DND-41 (cell line): ENCODE measurements around the gene C2CD4A.
A peak's percentile ranks its signal among the peaks of the same experiment; 100 is the strongest.

ENCODE experiments used
- ATAC-seq: fragments of 200-7000 bp; cut with Tn5 transposase; 3 replicates; pipeline ENCODE4 v1.9.1; 2021; ENCODE audit warnings: low read depth; ENCODE audit not compliant: insufficient read depth
- DNase-seq: peaks from one replicate; pipeline ENCODE4 v3.0.0-alpha.2; 2020
- H2AFZ ChIP-seq: 2 replicates; pipeline ENCODE4 v1.6.0; 2012; ENCODE audit warnings: low read depth, low read length
- H3K27ac ChIP-seq: 2 replicates; pipeline ENCODE4 v1.5.1; 2012; ENCODE audit warnings: low read length, inconsistent platforms
- H3K27me3 ChIP-seq: fragments of 200-600 bp; sonication (generic); 2 replicates; pipeline ENCODE4 v1.6.0; 2012; ENCODE audit warnings: low read length, mild to moderate bottlenecking, inconsistent platforms; ENCODE audit not compliant: insufficient read depth, poor library complexity
- H3K36me3 ChIP-seq: 2 replicates; pipeline ENCODE4 v1.5.1; 2012; ENCODE audit warnings: low read length, inconsistent platforms; ENCODE audit not compliant: insufficient read depth
- H3K4me1 ChIP-seq: 2 replicates; pipeline ENCODE4 v1.5.1; 2012; ENCODE audit warnings: mild to moderate bottlenecking, low read length; ENCODE audit not compliant: insufficient read depth
- H3K4me2 ChIP-seq: 2 replicates; pipeline ENCODE4 v1.6.0; 2012; ENCODE audit warnings: mild to moderate bottlenecking, moderate library complexity, low read length, inconsistent platforms; ENCODE audit not compliant: insufficient read depth
- H3K4me3 ChIP-seq, 2 experiments: fragments of 200-600 bp in 1 of 2; shearing (Covaris generic) in 1 of 2; 2 replicates each; pipeline ENCODE4 v1.5.1; 2012 to 2016; ENCODE audit warnings: inconsistent platforms in 2 of 2, low read length in 2 of 2, mild to moderate bottlenecking in 2 of 2, low read depth in 1 of 2, moderate library complexity in 1 of 2
- H3K79me2 ChIP-seq: 2 replicates; pipeline ENCODE4 v1.6.0; 2012; ENCODE audit warnings: low read length, inconsistent platforms; ENCODE audit not compliant: insufficient read depth
- H3K9ac ChIP-seq: 2 replicates; pipeline ENCODE4 v1.6.0; 2012; ENCODE audit warnings: low read depth, mild to moderate bottlenecking, inconsistent platforms, low read length, moderate library complexity
- H3K9me3 ChIP-seq: 2 replicates; pipeline ENCODE4 v1.5.1; 2012; ENCODE audit warnings: low read length, moderate library complexity, mild to moderate bottlenecking, inconsistent platforms; ENCODE audit not compliant: insufficient read depth, severe bottlenecking
- H4K20me1 ChIP-seq: 2 replicates; pipeline ENCODE4 v1.6.0; 2012; ENCODE audit warnings: low read length; ENCODE audit not compliant: insufficient read depth
- EZH2 ChIP-seq: IDR thresholded peaks from 3 replicates; pipeline ENCODE4 v1.6.1; 2012; ENCODE audit warnings: borderline replicate concordance, low read depth, mild to moderate bottlenecking, moderate library complexity, low read length, inconsistent platforms; ENCODE audit not compliant: severe bottlenecking
- TF ChIP-seq, protein P1 (sequence below): IDR thresholded peaks from 2 replicates; pipeline ENCODE4 v1.5.1; 2012; ENCODE audit warnings: borderline replicate concordance, low read length, moderate library complexity, mild to moderate bottlenecking; ENCODE audit not compliant: poor library complexity, severe bottlenecking; ENCODE audit errors: extremely low read depth

C2CD4A gene

DNA sequence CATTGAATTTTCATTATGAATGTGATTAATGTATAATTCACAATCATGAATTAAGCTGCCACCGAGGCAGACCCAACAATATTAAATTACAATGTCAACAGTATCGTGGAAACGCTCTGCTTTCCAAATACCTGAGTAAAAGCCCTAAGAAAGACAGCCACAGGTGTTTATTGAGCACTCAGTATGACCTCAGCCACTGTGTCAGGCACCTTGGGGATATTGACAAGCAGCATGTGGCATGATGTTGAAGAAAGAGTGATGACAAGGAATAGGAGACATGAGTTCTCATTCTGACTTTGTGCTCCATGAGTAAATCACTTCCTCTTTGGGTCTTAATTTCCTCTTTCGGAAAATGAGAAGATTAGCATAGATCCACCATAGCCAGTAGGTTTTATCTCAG is 12.8 kb downstream of the C2CD4A start:
- Histone ChIP-seq H3K4me1 (no peaks in the 10 kb centered on the region), H3K79me2 (no peaks in the 10 kb centered on the region), H3K36me3 (no peaks in the 10 kb centered on the region), H3K27me3 (no peaks in the 10 kb centered on the region), H3K9me3 (no peaks in the 10 kb centered on the region), H4K20me1 (no peaks in the 10 kb centered on the region), H3K9ac (no peak overlapping the region), H3K4me2 (no peak overlapping the region), H2AFZ (no peak overlapping the region), H3K4me3 (no peak overlapping the region), H3K27ac (no peak overlapping the region)
- DNase-seq = no peak
- ATAC-seq = no peak
- no peak for TF ChIP-seq EZH2
- TF ChIP-seq, protein P1, sequence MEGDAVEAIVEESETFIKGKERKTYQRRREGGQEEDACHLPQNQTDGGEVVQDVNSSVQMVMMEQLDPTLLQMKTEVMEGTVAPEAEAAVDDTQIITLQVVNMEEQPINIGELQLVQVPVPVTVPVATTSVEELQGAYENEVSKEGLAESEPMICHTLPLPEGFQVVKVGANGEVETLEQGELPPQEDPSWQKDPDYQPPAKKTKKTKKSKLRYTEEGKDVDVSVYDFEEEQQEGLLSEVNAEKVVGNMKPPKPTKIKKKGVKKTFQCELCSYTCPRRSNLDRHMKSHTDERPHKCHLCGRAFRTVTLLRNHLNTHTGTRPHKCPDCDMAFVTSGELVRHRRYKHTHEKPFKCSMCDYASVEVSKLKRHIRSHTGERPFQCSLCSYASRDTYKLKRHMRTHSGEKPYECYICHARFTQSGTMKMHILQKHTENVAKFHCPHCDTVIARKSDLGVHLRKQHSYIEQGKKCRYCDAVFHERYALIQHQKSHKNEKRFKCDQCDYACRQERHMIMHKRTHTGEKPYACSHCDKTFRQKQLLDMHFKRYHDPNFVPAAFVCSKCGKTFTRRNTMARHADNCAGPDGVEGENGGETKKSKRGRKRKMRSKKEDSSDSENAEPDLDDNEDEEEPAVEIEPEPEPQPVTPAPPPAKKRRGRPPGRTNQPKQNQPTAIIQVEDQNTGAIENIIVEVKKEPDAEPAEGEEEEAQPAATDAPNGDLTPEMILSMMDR = no peak

DNA sequence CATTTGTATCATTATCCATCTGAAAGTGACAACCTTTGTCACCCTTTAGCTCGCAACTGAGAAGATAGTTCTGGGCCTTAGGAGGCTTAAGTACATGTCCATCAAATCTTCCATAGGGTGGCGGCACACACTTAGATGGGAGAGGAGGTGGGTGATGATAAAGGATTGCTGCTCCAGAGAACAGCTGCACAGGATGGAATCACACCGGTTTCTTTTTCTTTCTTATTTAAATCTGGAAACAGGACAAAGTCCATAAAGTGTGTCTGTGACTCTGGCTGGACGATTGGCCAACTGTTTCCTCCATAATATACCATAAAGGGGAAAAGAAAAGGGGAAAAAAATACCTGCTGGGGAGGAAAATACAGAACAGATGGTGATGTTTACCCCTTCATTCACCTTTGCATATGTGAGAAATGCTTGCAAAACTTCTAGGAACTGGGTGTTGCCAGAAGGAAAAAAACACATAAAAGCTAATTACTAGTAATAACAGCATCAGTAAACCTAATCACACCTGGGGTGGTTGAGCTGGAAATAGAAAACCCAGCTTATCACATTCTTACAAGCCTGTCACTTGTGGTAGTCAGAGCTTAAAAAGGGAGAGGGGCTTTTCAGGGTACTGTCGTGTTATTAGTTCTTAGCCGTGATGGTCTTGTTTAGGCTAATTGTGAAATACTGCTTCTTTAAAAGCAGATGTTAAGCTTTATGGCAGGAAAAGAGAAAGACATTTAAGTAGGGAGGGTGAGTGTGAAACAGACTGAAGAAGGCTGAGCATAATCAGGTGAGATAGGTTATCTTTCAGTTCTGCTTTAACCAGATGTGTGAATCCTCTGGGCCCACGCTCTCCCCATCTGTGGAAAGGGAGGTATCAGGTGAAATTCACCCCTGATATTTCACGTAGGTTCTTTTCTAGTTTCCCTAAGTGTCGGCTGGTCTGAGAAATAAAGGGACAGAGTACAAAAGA is 16.7 kb downstream of the C2CD4A start:
- no peak overlapping the region for H3K4me2 ChIP-seq
- no peaks in the 10 kb centered on the region for H3K79me2 ChIP-seq
- H3K36me3 ChIP-seq = no peaks in the 10 kb centered on the region
- no peak overlapping the region for H2AFZ ChIP-seq
- ATAC-seq (no peak), DNase-seq (no peak)
- no peak overlapping the region for H3K4me3 ChIP-seq
- H3K27me3 ChIP-seq = no peaks in the 10 kb centered on the region
- H4K20me1 ChIP-seq = no peaks in the 10 kb centered on the region
- peaks cover 7% of the 10 kb centered on the region; the same call in 1 of the 2 replicates for H3K4me1 ChIP-seq
- no peaks in the 10 kb centered on the region for H3K9me3 ChIP-seq
- no peak overlapping the region for H3K9ac ChIP-seq
- TF ChIP-seq EZH2 = no peak
- TF ChIP-seq, protein P1 = no peak
- H3K27ac ChIP-seq = no peak overlapping the region

DNA sequence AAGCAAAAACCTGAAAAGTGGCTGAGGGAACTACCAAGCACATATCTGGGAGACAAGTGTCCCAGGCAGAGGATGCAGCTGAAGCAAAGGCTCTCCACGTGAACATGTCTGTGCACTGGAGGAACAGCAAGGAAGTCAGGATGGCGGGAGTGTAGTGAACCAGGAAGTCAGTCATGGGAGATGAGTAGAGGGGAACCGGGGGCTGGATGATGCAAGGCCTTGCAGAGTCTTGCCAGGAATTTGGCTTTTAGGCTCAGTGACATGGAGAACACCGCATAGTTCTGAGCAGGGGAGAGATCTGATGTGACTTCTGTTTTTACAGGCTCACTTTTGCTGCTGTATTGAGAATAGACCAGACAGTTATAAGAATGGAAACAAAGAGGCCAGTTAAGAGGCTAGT is 19.0 kb downstream of the C2CD4A start:
- DNase-seq = no peak
- H3K4me2 ChIP-seq = no peak overlapping the region
- H3K27me3 ChIP-seq = no peaks in the 10 kb centered on the region
- no peak for TF ChIP-seq EZH2
- TF ChIP-seq, protein P1 = no peak
- peaks cover 7% of the 10 kb centered on the region; the same call in 1 of the 2 replicates for H3K4me1 ChIP-seq
- H2AFZ ChIP-seq = peak overlapping the region; percentile 68; the same call in 1 of the 2 replicates
- no peaks in the 10 kb centered on the region for H3K36me3 ChIP-seq
- no peaks in the 10 kb centered on the region for H3K9me3 ChIP-seq
- H3K79me2 ChIP-seq = no peaks in the 10 kb centered on the region
- H3K27ac ChIP-seq = peak overlapping the region; percentile 47; the same call in 1 of the 2 replicates
- no peaks in the 10 kb centered on the region for H4K20me1 ChIP-seq
- ATAC-seq = no peak
- H3K4me3 ChIP-seq = no peak overlapping the region
- no peak overlapping the region for H3K9ac ChIP-seq
